Mesenteric fat pad (tissue), 1 donor: ENCODE results near the gene GCLC. TPM values are rescaled to one million over a fixed set of nuclear protein-coding genes. Genes with fewer than 3 reads are reported as not detected.
"Not testable (repeated sequence)": the region's sequence is repeated elsewhere in the genome, so short reads cannot be mapped to it uniquely, and the experiment has no call there.

Source experiments
- DNase-seq: peaks from one replicate; pipeline ENCODE4 v3.0.0-alpha.2; 2020; ENCODE audit warnings: low spot score
- long read RNA-seq: library from polyadenylated mRNA; unstranded; transcript quantifications from one replicate; pipeline ENCODE4 v2.0.0, GENCODE V29; 2020
- total RNA-seq: library from RNA; stranded (reverse); fragmentation: NEBNext Ultra II Directional; extraction: Animal tissue kit (Norgen Biotek cat#: 25700); gene quantifications from one replicate; pipeline ENCODE4 v1.2.1, GENCODE V29; 2021
- donor health status: DM: yes; HTN: yes; CAD: no.

GCLC gene
- total RNA-seq = 59.6 TPM
- long read RNA-seq, partial matches to known transcripts = 13 of 23 reads
- long read RNA-seq, other reads (novel, unspliced or antisense) = 6 of 23 reads

DNA sequence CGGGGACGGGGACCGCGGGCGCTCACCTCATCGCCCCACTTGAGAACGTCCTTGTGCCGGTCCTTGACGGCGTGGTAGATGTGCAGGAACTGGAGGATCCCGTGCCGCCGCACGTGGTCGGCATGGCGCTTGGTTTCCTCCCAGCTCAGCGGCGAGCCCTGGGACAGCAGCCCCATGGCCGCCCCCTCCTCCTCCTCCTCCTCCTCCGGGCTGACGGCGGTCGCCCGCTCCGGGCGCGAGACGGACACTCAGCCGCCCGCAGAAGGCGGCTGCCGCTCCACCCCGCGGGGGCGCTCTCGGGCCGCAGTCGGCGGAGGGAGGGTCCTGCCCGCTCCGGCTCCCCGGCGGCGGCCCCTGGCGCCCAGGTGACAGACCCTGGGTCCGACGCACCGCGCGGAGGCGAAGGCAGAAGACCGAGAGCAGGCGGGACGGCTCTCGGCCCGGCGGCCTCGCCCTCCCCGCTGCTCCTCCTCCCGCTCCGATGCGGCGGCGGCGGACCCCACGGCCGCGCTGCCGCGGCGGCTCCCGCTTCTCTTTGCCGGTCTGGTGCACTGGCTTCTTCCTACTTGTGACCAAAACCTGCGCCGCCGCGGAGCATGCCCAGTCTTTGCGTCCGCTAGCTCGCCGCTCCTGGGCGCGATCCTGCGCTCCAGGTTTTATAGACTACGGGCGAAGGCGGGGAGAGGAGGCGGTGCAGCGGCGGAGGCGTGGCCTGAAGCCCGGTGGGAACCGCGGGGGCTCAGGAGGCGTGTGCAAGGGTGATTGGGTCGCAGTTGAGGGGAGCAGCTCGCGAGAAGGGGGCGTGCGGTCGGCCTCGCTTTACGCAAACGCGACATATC, at the start of gene GCLC:
Gene GCLC (minus strand): TSS at position 632 of the 839 bp plus-strand sequence. CDS start 456 bp downstream, at position 176.
- peak; percentile 97 for DNase-seq

DNA sequence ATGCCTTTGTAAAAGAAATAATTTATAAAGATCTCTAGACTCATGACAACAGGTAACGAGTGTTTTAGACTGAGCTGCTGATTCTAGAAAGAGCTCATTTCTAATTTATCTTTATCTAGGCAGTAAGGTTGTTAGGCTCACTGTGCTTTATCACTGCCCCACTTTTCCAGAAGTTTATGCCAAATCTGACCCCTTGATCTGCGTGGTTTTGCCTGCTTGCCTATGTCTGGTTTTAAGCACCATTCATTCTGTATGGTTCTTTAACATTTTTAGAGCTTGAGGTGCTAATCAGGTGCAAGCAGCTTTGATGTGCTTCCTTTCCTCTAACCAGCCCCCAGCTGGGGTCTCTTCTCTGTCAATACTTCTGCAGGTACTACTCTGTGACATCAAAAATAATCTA, 49.7 kb upstream of the GCLC start:
- DNase-seq = no peak

DNA sequence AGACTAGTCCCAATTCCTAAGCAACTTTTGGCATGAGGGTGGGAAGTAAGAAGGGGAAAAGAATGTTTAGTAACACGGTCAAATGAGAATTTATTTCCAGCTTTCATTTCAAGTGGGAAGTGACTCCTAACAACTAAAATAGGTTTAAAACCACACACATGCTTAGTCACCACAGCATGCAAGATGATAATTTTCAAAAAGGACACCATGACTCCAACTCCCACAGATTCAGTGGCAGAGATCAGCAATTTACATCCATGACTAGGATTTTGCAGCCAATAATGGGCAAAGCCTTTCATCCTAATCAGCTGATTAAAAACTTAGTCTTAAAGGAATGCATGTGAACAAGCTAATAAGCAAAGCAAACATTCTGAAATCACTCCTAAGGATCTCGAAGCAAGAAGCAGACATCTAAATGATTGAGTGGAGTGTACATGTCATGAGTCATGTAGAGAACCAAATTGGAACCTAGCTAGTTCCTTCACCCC, 48.1 kb upstream of the GCLC start:
- no peak for DNase-seq

DNA sequence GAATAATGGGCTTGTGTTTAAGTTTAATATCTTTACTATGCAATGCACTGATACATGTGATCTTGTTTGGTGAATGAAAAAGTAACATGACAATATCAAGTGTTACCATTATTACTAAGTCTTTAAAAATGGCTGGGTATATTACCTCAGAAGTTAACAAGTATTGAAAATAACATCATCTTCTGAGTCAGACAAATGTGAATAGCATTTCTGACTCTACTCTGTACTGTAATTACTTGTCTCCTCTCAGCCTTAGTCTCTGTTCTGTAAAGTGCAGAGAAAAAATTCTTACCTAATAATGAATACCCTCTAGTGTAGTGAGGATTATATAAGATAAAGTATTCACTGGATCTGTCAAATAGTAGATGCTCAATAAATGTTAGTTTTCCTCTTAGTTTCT, 47.0 kb upstream of the GCLC start:
- DNase-seq = no peak

DNA sequence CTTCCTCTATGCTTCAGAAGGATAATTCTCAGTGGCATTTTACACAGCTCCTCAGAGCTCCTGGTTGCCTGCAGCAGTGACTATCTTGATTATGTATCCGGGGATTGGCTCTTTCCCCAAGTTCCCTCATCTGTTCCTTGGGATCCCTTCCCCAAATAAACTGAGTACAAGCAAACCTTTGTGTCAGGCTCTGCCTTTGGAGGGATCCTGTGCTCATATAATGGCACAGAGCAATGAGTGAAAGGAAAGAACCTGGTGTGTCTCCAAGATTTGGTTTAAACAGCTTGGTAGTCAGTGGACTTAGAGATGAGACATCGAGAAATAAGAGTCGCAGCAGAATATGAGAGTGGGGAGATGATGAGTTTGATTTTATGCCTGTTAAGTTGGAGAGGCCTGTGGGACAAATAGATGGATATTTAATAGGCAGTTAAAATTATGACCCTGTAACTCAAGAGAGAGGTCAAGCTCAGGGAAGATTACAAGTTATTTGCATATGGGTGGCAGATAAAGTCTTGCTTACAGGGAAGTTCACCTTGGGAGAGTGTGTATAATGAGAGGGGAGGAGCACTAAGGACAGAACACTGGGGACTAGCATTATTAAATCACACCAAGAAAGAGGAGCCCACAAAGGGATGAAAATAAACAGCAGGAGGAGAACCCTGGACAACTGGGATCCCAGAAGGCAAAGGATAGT, 44.1 kb upstream of the GCLC start:
- DNase-seq = no peak

DNA sequence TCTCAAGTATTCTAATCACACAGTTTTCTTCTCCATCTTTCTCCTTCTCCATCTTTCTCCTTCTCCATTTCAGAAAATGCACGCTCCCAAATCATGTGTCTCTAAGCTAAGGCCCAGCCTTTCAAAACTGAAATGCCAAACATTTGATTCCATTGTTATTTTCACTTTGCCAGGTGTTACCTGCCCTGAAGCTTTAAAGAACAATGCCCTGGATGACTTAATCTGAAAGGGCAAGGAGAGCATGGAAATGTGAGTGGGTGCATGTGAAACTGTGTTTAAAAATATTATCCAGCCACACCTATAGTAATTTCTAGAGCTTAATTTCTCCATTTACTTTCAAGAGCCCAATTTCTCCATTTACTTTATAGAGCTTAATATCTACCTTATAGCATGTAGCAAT, 42.4 kb upstream of the GCLC start:
- DNase-seq = no peak

DNA sequence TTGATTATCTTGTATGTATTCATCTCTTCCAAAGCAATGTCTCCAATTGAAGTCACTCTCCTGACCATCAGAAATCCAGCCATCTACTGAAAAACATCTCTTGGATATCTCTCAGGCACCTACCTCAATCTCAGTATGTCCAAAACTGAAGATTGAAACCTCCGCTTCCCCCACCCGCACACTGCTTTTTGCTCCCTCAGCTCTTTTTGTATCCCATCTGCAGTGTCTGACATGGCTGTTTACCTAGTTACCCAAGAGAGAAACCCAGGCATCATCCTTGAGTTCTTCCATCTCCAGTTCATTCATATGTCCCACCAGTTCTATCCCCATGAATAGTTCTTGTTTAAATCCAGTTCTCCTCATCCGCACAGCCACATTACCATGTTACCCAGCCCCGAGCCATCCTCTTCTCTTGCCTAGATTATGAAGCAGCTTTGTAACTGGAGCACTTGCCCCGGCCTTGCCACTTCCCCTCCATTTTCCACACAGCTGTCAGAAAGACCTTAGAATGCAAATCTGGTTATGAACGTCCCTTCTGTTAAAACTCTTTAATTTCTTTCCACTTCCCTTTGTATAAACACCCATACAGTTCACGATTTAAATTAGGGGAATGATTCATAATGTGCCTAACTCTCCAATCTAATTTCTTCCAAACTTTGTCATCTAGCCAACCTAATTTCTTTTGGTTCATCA, 40.5 kb upstream of the GCLC start:
- DNase-seq = no peak

DNA sequence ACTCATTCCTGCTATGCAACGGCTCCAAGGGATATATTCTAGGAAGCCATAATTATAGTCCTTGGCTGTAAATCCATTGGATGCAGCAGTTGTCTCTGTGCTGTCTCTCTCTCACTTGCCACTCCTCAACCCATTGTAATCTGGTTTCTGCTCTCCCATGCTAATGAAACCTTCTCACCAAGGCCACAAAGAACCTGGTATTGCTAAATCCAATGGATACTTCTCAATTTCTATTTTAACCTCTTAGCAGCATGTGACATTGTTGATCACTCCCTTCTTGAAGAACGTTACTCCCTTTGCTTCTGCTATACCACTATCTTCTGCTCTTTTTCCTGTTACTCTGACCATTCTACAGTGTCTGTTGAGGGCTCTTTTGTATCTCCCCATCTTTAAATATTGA, 39.8 kb upstream of the GCLC start:
- DNase-seq = no peak

DNA sequence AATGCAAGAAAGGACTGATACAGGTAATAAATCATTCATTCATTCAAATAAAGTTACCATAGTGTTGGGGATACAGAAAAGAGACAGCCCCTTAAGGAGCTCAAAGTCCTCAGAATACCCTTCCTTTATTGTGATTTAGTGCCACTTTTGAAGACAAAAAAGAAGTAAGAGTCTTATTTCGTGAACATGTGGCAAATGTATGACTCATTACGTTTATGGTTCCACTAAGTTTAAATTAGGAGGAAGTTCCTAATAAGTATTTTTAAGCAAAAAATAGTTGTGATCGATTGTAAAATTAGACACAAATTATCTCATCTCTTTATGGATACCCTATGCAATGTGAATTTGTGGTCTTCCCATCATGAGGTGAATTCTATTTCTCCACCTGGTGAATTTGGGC, 38.5 kb upstream of the GCLC start:
- no peak for DNase-seq

DNA sequence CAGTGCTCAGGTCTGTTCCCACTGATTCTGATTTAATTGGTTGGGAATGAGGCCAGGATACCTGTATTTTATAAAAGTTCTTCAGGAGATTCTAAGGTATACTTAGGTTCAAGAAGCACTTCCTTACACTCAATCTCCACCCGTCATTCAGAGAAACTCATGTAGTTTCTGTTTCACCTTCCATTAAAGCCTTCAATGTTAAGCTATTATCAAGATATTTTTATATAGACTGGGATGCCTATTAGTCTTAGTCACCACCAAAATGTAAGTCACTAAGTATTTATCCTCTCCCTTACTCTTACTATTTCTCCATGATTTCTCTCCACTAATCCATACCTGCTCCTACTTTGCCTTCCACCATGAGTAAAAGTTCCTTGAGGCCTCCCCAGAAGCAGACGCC, 38.1 kb upstream of the GCLC start:
- no peak for DNase-seq

DNA sequence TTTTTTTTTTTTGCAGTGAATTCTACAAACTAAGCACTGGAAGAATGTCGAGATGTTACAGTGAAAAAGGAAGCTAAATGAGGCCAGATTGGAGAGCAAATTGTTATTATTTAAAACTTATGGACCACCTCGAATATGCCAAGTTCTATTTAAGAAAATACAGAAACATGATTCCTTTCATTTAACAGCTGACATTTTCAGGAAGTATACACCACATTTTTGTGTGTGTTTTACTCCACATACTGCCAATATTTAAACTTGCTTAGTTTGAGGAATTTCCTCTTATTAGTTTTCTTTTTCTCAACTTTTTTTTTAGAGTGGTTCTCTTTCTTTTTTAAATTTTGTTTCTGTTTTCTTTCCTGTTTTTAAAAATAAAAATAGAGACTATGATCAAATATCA, 37.0 kb upstream of the GCLC start:
- DNase-seq = no peak

DNA sequence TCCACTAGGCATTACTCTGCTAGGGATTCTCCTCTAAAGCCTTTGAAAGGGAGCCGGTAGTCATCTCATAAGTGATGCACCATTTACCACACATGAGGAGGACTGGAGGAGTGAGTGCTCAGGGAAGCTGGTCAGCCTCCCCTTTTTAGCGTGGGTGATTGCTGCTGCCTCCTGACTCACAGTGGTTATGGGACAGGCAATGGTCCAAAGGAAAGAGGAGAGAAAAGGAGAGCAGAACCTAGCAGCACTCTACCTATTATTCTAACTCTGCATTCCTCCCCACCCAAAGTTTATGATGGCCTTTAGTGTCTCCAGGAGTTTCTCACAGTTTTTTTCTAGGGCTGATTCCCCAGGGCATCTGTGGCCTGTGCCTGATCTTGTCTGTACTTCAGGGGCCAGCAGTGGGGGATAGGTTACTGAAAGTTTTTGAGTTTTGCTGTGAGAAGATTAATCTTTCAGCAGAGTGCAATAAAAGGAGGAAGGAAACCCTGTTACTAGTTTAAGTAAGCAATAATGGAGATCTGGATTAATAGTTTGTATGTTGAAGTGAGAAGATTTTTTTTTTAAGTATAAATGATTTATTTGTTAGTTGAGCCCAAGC, 36.4 kb upstream of the GCLC start:
- DNase-seq = no peak

DNA sequence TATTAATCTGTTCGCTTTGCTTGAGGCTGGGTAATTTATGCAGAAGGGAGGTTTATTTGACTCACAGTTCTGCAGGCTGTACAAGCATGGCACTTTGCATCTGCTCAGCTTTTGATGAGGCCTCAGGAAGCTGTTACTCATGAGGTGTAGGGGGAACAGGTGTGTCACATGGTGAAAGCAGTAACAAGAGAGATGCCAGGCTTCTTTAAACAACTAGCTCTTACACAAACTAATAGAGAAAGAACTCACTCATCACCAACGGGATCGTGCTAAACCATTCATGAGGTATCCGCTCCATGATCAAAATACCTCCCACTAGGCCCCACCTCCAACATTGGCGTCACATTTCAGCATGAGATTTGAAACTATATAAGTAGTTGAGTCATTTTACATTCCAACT, 34.4 kb upstream of the GCLC start:
- DNase-seq = no peak

DNA sequence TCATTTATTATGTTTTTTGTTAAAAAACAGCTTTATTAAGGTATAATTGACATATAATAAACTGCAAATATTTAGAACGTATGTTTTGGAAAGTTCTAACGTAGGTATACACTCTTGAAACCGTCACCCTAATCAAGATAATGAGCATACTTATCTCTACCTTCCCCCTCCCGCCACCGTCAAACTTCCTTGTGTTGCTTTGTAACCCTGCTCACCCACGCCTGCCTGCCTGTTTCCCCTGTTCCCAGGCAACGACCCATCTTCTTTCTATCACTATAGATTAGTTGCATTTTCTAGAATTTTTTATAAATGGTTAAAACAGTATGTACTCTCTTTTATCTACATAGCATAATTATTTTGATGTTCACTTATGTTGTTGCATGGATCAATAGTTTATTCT, 33.5 kb upstream of the GCLC start:
- no peak for DNase-seq

DNA sequence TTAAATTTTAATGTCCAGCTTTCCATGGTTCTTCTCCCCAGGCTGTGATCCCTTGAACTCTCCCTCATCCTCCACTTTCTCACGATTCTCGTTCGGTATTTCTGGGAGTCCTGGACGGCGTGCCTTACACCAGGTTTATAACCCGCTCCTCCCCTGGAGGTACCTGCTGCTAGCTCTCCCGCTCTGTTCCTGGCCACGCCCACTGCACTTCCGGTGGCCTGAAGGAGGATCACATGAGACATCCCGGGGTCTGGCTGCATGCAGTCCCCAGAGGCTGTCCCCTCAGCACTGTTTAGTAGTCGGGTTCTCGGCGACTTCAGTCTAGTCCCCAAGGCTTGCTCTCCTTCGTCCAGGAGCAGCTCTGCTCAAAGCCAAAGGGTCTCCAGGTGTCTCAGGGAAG, 28.4 kb upstream of the GCLC start:
- DNase-seq = no peak

DNA sequence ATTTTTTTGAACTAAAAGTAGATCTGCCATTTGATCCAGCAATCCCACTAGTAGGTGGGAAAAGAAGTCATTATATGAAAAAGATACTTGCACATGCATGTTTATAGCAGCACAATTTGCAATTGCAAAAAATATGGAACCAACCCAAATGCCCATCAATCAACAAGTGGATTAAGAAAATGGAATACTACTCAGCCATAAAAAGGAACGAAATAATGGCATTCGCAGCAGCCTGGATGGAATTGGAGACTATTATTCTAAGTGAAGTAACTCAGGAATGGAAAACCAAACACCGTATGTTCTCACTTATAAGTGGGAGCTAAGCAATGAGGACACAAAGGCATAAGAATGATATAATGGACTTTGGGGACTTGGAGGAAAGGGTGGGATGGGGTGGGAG, 27.5 kb upstream of the GCLC start:
- not testable (repeated sequence) for DNase-seq

DNA sequence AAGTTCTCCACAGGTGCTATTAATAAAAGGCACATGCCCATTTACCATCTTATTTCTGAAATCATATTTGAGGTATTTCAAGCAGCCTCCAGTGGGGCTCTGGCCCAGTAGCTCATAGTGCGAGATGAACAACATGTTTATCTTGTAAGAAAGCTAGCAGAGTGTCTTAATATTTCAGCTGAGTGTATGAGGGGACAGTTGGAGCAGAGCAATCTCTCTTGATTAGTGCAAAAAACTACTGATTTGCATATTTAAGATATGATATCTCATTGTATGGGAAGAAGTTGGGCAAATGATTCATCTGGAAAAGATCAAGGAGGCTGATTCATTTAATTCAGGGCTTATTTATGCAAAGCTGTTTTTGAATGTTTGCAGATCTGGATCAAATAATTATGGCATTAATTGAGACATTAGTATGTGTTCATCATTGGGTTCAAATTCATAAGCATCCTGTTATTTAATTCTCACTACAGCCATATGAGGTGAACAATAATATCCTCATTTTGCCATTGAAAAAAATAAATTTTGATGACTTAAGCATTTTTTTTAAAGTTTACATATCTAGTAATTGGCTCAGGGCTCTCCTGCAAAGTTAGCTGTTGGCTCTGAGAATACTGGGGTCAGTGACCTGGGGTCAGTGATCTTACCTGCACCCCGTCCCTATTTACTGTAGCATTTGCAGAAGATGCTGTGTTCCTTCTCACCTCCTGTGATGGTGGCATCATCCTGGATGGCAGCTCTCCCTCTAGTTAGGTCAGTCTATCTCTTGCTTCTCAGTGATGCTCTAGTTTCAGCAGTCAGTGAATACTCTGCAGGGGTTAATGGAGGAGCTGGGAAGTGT, 24.1 kb upstream of the GCLC start:
- no peak for DNase-seq

DNA sequence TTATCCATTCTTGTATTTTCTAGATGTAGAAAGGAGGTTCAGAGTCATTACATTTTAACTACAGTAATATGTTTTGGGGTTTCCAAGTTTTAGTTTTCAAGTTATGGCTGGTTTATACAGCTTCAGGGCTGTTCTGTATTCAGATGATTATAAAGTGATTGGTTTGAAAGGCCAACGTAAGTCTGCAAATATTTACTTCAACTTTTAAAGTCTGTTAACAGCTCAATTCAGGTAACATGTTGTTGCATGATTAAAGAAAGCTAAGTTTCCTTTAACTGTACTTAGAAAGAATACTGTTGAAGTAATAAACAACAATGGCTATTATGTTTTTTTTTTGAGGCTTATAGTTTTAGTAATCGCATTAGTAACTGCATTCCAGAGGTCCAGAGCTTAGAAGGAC, 22.8 kb upstream of the GCLC start:
- DNase-seq = no peak

DNA sequence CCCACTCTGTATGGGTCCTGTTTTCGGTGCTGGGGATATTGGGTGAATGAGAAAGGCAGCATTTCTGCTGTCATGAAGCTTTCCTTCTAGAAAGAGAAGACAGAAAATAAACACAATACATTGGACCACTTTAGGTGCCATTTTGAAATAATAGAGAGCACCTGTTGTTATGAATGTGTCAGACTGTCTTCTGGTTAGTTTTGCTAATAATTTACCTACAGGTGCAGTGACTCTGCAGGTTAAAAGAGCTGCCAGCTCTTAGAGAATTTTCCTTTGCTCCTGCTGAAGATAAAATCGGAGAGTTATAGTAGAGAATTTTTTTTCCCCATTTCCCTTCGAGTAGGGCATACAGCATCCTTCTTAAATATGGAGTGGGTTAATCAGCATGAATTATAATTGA, 21.9 kb upstream of the GCLC start:
- no peak for DNase-seq

DNA sequence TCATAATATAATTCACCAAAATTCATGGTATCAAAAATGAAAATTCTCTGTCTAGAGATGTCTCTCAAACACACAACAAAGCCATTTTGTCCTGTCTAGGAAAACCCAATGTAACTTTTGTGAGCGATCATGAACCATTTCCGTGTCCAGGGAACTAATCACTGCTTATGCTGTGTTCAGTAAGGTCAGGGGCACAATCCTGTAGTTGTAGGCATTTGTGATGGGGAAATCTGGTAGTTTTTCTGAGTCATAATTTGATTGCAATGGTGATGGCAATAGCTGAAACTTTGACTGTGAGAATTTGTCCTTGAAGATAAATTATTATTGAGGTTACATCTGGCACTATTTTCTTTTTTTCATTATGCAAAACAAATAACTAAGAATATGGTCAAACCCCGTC, 21.0 kb upstream of the GCLC start:
- no peak for DNase-seq
